Mesenchymal stem cell (in vitro differentiated cells and primary cell): ENCODE measurements around the gene RNF44.

Experiments
- DNase-seq: peaks from one replicate; pipeline ENCODE4 v3.0.0-alpha.2; 2013
- H2AFZ ChIP-seq: one replicate; pipeline ENCODE4 v1.6.1; 2013; ENCODE audit warnings: low read depth, mild to moderate bottlenecking, control low read depth, inconsistent platforms, low read length, moderate library complexity
- H2AK5ac ChIP-seq: 2 replicates; pipeline ENCODE4 v1.6.1; 2013; ENCODE audit warnings: low read length, moderate library complexity, mild to moderate bottlenecking, inconsistent platforms; ENCODE audit not compliant: severe bottlenecking
- H2BK120ac ChIP-seq: one replicate; pipeline ENCODE4 v1.6.1; 2013; ENCODE audit warnings: low read depth, mild to moderate bottlenecking, inconsistent platforms, low read length, moderate library complexity
- H2BK12ac ChIP-seq, 2 experiments: one replicate each; pipeline ENCODE4 v1.6.1; 2013; ENCODE audit warnings: inconsistent platforms in 2 of 2, low read length in 2 of 2, mild to moderate bottlenecking in 2 of 2, moderate library complexity in 2 of 2, control low read depth in 1 of 2
- H2BK15ac ChIP-seq: one replicate; pipeline ENCODE4 v1.6.1; 2013; ENCODE audit warnings: mild to moderate bottlenecking, low read depth, inconsistent platforms; ENCODE audit not compliant: poor library complexity, severe bottlenecking
- H2BK5ac ChIP-seq: 2 replicates; pipeline ENCODE4 v1.6.1; 2013; ENCODE audit warnings: low read depth, mild to moderate bottlenecking, low read length, control low read depth, inconsistent platforms; ENCODE audit not compliant: poor library complexity, severe bottlenecking
- H3K14ac ChIP-seq, 2 experiments: one replicate each; pipeline ENCODE4 v1.6.1; 2013; ENCODE audit warnings: inconsistent platforms in 2 of 2, low read length in 2 of 2, control low read depth in 1 of 2, mild to moderate bottlenecking in 1 of 2, moderate library complexity in 1 of 2
- H3K18ac ChIP-seq, 2 experiments: one replicate each; pipeline ENCODE4 v1.6.1; 2013; ENCODE audit warnings: inconsistent platforms in 2 of 2, low read length in 2 of 2, control low read depth in 1 of 2, low read depth in 1 of 2, mild to moderate bottlenecking in 1 of 2
- H3K23ac ChIP-seq, 2 experiments: one replicate each; pipeline ENCODE4 v1.6.1; 2013; ENCODE audit warnings: inconsistent platforms in 2 of 2, low read length in 2 of 2, mild to moderate bottlenecking in 2 of 2, moderate library complexity in 2 of 2, control low read depth in 1 of 2
- H3K27ac ChIP-seq: 2 replicates; pipeline ENCODE4 v1.5.1; 2013; ENCODE audit warnings: mild to moderate bottlenecking, moderate library complexity, low read length, control low read depth, inconsistent platforms; ENCODE audit not compliant: poor library complexity, severe bottlenecking
- H3K27me3 ChIP-seq, 2 experiments: 2 replicates each; pipeline versions ENCODE4 v1.6.1 to v1.7.0; 2013; ENCODE audit warnings: low read length in 2 of 2, mild to moderate bottlenecking in 2 of 2, moderate library complexity in 2 of 2, control low read depth in 1 of 2, inconsistent platforms in 1 of 2; ENCODE audit not compliant: control insufficient read depth in 1 of 2, insufficient read depth in 1 of 2
- H3K36me3 ChIP-seq, 2 experiments: 2 replicates each; pipeline versions ENCODE4 v1.6.1 to v1.7.0; 2013; ENCODE audit warnings: low read length in 2 of 2, control low read depth in 1 of 2, inconsistent platforms in 1 of 2, low read depth in 1 of 2, mild to moderate bottlenecking in 1 of 2; ENCODE audit not compliant: insufficient read depth in 2 of 2, control insufficient read depth in 1 of 2
- H3K4ac ChIP-seq, 2 experiments: one replicate each; pipeline ENCODE4 v1.6.1; 2013; ENCODE audit warnings: inconsistent platforms in 2 of 2, low read length in 2 of 2, mild to moderate bottlenecking in 2 of 2, moderate library complexity in 2 of 2, control low read depth in 1 of 2, low read depth in 1 of 2
- H3K4me1 ChIP-seq: 2 replicates; pipeline ENCODE4 v1.6.1; 2013; ENCODE audit warnings: low read depth, low read length, control low read depth; ENCODE audit not compliant: control insufficient read depth, insufficient read depth
- H3K4me2 ChIP-seq: 2 replicates; pipeline ENCODE4 v1.6.1; 2013; ENCODE audit warnings: low read length, mild to moderate bottlenecking, inconsistent platforms; ENCODE audit not compliant: poor library complexity, severe bottlenecking
- H3K4me3 ChIP-seq, 2 experiments: 2 replicates each; pipeline versions ENCODE4 v1.5.1 to v1.7.0; 2013; ENCODE audit warnings: low read length in 2 of 2, mild to moderate bottlenecking in 2 of 2, control low read depth in 1 of 2, low read depth in 1 of 2; ENCODE audit not compliant: insufficient read depth in 1 of 2
- H3K79me1 ChIP-seq: replicated peaks from 2 replicates; pipeline ENCODE4 v1.6.1; 2013; ENCODE audit warnings: mild to moderate bottlenecking, control low read depth, low read length, inconsistent platforms; ENCODE audit not compliant: poor library complexity, severe bottlenecking
- H3K9ac ChIP-seq: 2 replicates; pipeline ENCODE4 v1.7.0; 2013; ENCODE audit warnings: mild to moderate bottlenecking, low read length, moderate library complexity
- H3K9me3 ChIP-seq: 2 replicates; pipeline ENCODE4 v1.7.0; 2013; ENCODE audit warnings: mild to moderate bottlenecking, low read length; ENCODE audit not compliant: control insufficient read depth
- H4K8ac ChIP-seq: one replicate; pipeline ENCODE4 v1.6.1; 2013; ENCODE audit warnings: inconsistent platforms, mild to moderate bottlenecking, low read length, moderate library complexity
- H4K91ac ChIP-seq: one replicate; pipeline ENCODE4 v1.6.1; 2013; ENCODE audit warnings: mild to moderate bottlenecking, low read length, inconsistent platforms
- WGBS: methylation state at CpG from one replicate; pipeline ENCODE4 v1.1.7; 2013; ENCODE audit warnings: mixed read lengths; 5-methylcytosine and 5-hydroxymethylcytosine counted together

Gene RNF44

GRCh38 chr5:176513788-176514187, 23.4 kb downstream of the RNF44 start:
- no peaks in the 10 kb centered on the region for H3K27me3 ChIP-seq
- 97% methylated on average over 12 of the region's 12 CpGs for WGBS
- H3K4ac ChIP-seq: no peak overlapping the region
- H3K23ac ChIP-seq: no peak overlapping the region
- H2BK5ac ChIP-seq: no peak overlapping the region
- no peak overlapping the region for H3K14ac ChIP-seq
- no peak overlapping the region for H3K27ac ChIP-seq
- H3K9ac ChIP-seq: no peak overlapping the region
- no peak overlapping the region for H2BK12ac ChIP-seq
- H3K4me1 ChIP-seq: no peaks in the 10 kb centered on the region
- no peak overlapping the region for H2BK120ac ChIP-seq
- H4K8ac ChIP-seq: no peak overlapping the region
- no peak for DNase-seq
- peaks cover 2% of the 10 kb centered on the region for H3K79me1 ChIP-seq
- H2AK5ac ChIP-seq: no peak overlapping the region
- H3K9me3 ChIP-seq: no peaks in the 10 kb centered on the region
- H3K18ac ChIP-seq: no peak overlapping the region
- H4K91ac ChIP-seq: no peak overlapping the region
- H3K4me2 ChIP-seq: no peak overlapping the region
- H2BK15ac ChIP-seq: no peak overlapping the region
- H3K4me3 ChIP-seq: no peak overlapping the region
- H2AFZ ChIP-seq: no peak overlapping the region
- peaks cover 8 to 15% of the 10 kb centered on the region in 2 experiments for H3K36me3 ChIP-seq

DNA sequence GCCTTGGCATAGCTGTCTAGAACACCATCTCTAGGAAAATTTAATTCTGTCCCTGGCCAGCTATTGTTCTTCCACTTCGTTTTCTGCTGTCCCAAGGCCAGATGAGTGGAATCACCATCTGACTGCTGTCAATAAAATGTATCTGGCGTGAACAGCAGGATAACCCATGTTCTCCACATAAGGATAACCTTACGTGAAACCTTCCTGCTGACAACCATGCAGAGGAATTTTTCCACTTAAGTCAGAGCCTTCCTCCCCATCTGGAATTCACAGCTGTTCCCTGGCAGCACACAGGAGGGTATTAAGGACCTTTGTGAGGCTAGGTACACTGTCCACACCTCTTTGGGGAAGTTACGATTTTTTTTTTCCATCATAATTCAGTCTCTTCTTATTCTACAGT, 28.6 kb downstream of the RNF44 start:
- Histone ChIP-seq H2AFZ (no peak overlapping the region), H2BK5ac (no peak overlapping the region), H3K27ac (no peak overlapping the region), H3K14ac (no peak overlapping the region), H3K23ac (no peak overlapping the region), H3K4me3 (no peak overlapping the region), H2BK15ac (no peak overlapping the region), H3K9me3 (no peaks in the 10 kb centered on the region), H3K36me3 (peaks cover 42 to 66% of the 10 kb centered on the region in 2 experiments), H3K4ac (no peak overlapping the region), H3K4me2 (no peak overlapping the region), H3K27me3 (no peaks in the 10 kb centered on the region), H2AK5ac (no peak overlapping the region), H2BK120ac (no peak overlapping the region), H3K79me1 (peaks cover 16% of the 10 kb centered on the region), H2BK12ac (no peak overlapping the region), H3K9ac (no peak overlapping the region), H4K8ac (no peak overlapping the region), H3K4me1 (no peaks in the 10 kb centered on the region), H3K18ac (no peak overlapping the region), H4K91ac (no peak overlapping the region)
- WGBS: 77% methylated on average over 3 of the region's 4 CpGs
- DNase-seq: peak; percentile 20

DNA sequence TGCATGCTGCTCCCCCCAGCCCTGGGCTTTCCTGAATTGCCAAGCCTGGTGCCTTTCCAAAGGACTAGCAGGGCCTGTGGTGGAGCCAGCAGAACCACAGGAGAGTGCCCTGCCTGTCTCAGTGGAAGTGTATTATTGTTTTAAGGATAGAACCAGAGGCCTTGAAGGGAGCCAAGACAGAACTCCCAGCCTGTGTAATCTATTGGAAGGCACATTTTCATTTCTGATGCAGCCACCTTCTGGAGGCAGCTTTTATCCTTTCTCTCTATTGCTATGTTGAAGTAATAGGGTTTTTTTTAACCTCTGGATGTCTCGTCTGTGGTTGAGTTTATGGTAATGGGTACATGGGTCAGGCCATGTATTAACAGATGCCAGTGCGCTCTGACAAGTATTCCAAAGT, 29.3 kb downstream of the RNF44 start:
- Histone ChIP-seq H3K4me1 (no peaks in the 10 kb centered on the region), H3K4me2 (no peak overlapping the region), H3K27me3 (no peaks in the 10 kb centered on the region), H2BK12ac (no peak overlapping the region), H3K18ac (no peak overlapping the region), H4K91ac (no peak overlapping the region), H3K4ac (no peak overlapping the region), H3K4me3 (no peak overlapping the region), H3K79me1 (peaks cover 18% of the 10 kb centered on the region), H3K27ac (no peak overlapping the region), H3K9me3 (no peaks in the 10 kb centered on the region), H2AK5ac (no peak overlapping the region), H2AFZ (no peak overlapping the region), H2BK5ac (no peak overlapping the region), H2BK120ac (no peak overlapping the region), H3K23ac (no peak overlapping the region), H3K9ac (no peak overlapping the region), H3K36me3 (peaks cover 44 to 68% of the 10 kb centered on the region in 2 experiments), H4K8ac (no peak overlapping the region), H2BK15ac (no peak overlapping the region), H3K14ac (no peak overlapping the region)
- DNase-seq: no peak
- 97% methylated on average over 2 of the region's 2 CpGs for WGBS

DNA sequence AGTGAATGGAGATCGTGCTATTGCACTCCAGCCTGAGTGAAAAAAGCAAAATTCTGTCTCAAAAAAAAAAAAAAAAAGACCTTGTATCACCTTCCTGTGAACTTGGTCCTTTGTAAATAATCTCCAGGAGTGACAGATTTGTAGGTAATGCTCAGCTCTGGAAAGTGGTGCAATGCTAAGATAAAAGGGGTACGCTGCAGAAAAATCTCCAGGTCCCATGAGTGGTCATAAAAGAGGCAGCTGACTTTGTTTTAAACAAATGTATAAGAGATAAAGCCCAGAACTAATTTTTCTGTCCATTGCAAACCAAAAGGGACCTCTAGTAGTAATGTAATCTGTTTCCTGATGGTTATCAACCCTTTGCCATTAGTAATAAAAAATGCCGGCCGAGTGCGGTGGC, 33.7 kb downstream of the RNF44 start:
- Histone ChIP-seq H3K27ac (no peak overlapping the region), H4K8ac (no peak overlapping the region), H3K36me3 (peaks cover 53 to 78% of the 10 kb centered on the region in 2 experiments), H3K18ac (no peak overlapping the region), H3K4me2 (no peak overlapping the region), H3K23ac (no peak overlapping the region), H3K9me3 (no peaks in the 10 kb centered on the region), H2AK5ac (no peak overlapping the region), H3K79me1 (peaks cover 23% of the 10 kb centered on the region), H3K9ac (no peak overlapping the region), H2BK5ac (no peak overlapping the region), H3K4me3 (no peak overlapping the region), H2BK12ac (no peak overlapping the region), H2BK15ac (no peak overlapping the region), H2BK120ac (no peak overlapping the region), H3K4me1 (peaks cover 1% of the 10 kb centered on the region), H2AFZ (no peak overlapping the region), H3K27me3 (no peaks in the 10 kb centered on the region), H4K91ac (no peak overlapping the region), H3K14ac (no peak overlapping the region), H3K4ac (no peak overlapping the region)
- WGBS: 89% methylated on average over 4 of the region's 5 CpGs
- DNase-seq: no peak
